H9 (cell line): ENCODE results near the gene RAVER1. TPM values are rescaled to one million over a fixed set of nuclear protein-coding genes. Genes with fewer than 3 reads are reported as not detected.
A peak's percentile ranks its signal among the peaks of the same experiment; 100 is the strongest.

ENCODE experiments used
- DNase-seq: peaks from one replicate; pipeline ENCODE4 v3.0.0-alpha.2; 2017
- H2AFZ ChIP-seq: one replicate; pipeline ENCODE4 v1.6.1; 2013; ENCODE audit warnings: mild to moderate bottlenecking, low read length, control low read depth, moderate library complexity
- H2AK5ac ChIP-seq: 2 replicates; pipeline ENCODE4 v1.6.1; 2013; ENCODE audit warnings: low read length, control low read depth, mixed read lengths; ENCODE audit not compliant: insufficient read length
- H2BK120ac ChIP-seq: one replicate; pipeline ENCODE4 v1.6.1; 2013; ENCODE audit warnings: low read depth, mild to moderate bottlenecking, low read length, control low read depth, inconsistent platforms; ENCODE audit not compliant: poor library complexity, severe bottlenecking
- H2BK12ac ChIP-seq: 2 replicates; pipeline ENCODE4 v1.6.1; 2013; ENCODE audit warnings: low read length, control low read depth, mixed read lengths, low read depth; ENCODE audit not compliant: insufficient read length
- H2BK15ac ChIP-seq: 2 replicates; pipeline ENCODE4 v1.6.1; 2013; ENCODE audit warnings: low read depth, low read length, control low read depth
- H2BK20ac ChIP-seq: one replicate; pipeline ENCODE4 v1.6.1; 2013; ENCODE audit warnings: low read depth, mild to moderate bottlenecking, low read length, control low read depth, inconsistent platforms; ENCODE audit not compliant: poor library complexity, severe bottlenecking
- H2BK5ac ChIP-seq: 2 replicates; pipeline ENCODE4 v1.6.1; 2013; ENCODE audit warnings: low read length, control low read depth, mixed read lengths; ENCODE audit not compliant: insufficient read length
- H3K14ac ChIP-seq: 2 replicates; pipeline ENCODE4 v1.6.1; 2013; ENCODE audit warnings: low read length, control low read depth; ENCODE audit not compliant: insufficient read depth
- H3K18ac ChIP-seq: 2 replicates; pipeline ENCODE4 v1.6.1; 2013; ENCODE audit warnings: low read depth, mild to moderate bottlenecking, mixed read lengths, low read length, control low read depth; ENCODE audit not compliant: insufficient read length
- H3K23ac ChIP-seq: 2 replicates; pipeline ENCODE4 v1.6.1; 2013; ENCODE audit warnings: low read length, control low read depth, mixed read lengths, low read depth; ENCODE audit not compliant: insufficient read length
- H3K23me2 ChIP-seq: 2 replicates; pipeline ENCODE4 v1.6.1; 2013; ENCODE audit warnings: low read depth, mild to moderate bottlenecking, mixed read lengths, low read length, control low read depth; ENCODE audit not compliant: insufficient read length, poor library complexity, severe bottlenecking
- H3K27ac ChIP-seq: 2 replicates; pipeline ENCODE4 v1.5.1; 2013; ENCODE audit warnings: low read length, control low read depth, mixed read lengths, low read depth; ENCODE audit not compliant: insufficient read length
- H3K27me3 ChIP-seq: 2 replicates; pipeline ENCODE4 v1.6.1; 2013; ENCODE audit warnings: low read length, control low read depth, inconsistent platforms; ENCODE audit not compliant: insufficient read depth
- H3K4ac ChIP-seq: 2 replicates; pipeline ENCODE4 v1.6.1; 2013; ENCODE audit warnings: low read depth, mild to moderate bottlenecking, control low read depth, inconsistent platforms, low read length, moderate library complexity
- H3K4me1 ChIP-seq: 2 replicates; pipeline ENCODE4 v1.6.1; 2013; ENCODE audit warnings: low read length, control low read depth, inconsistent platforms; ENCODE audit not compliant: insufficient read depth
- H3K4me2 ChIP-seq: 2 replicates; pipeline ENCODE4 v1.6.1; 2013; ENCODE audit warnings: low read length, control low read depth, mixed read lengths; ENCODE audit not compliant: insufficient read length, insufficient read depth
- H3K56ac ChIP-seq: 2 replicates; pipeline ENCODE4 v1.6.1; 2013; ENCODE audit warnings: low read depth, mild to moderate bottlenecking, mixed read lengths, low read length, control low read depth; ENCODE audit not compliant: insufficient read length
- H3K79me1 ChIP-seq: 2 replicates; pipeline ENCODE4 v1.6.1; 2013; ENCODE audit warnings: low read depth, mild to moderate bottlenecking, moderate library complexity, low read length, control low read depth, inconsistent platforms; ENCODE audit not compliant: insufficient read depth, poor library complexity, severe bottlenecking
- H3K79me2 ChIP-seq: 2 replicates; pipeline ENCODE4 v1.6.1; 2013; ENCODE audit warnings: low read length, control low read depth, inconsistent platforms; ENCODE audit not compliant: insufficient read depth
- H3K9ac ChIP-seq: 2 replicates; pipeline ENCODE4 v1.6.1; 2013; ENCODE audit warnings: low read length, control low read depth, mixed read lengths; ENCODE audit not compliant: insufficient read length; ENCODE audit errors: extremely low read depth
- H3K9me3 ChIP-seq: one replicate; pipeline ENCODE4 v1.6.1; 2013; ENCODE audit warnings: low read depth, low read length, inconsistent platforms; ENCODE audit not compliant: control insufficient read depth
- H3T11ph ChIP-seq: one replicate; pipeline ENCODE4 v1.6.1; 2013; ENCODE audit warnings: mild to moderate bottlenecking, low read length, control low read depth, inconsistent platforms
- H4K20me1 ChIP-seq: one replicate; pipeline ENCODE4 v1.6.1; 2013; ENCODE audit not compliant: control insufficient read depth, insufficient read length, insufficient read depth
- H4K5ac ChIP-seq: 2 replicates; pipeline ENCODE4 v1.6.1; 2013; ENCODE audit warnings: low read depth, mild to moderate bottlenecking, mixed read lengths, low read length, control low read depth; ENCODE audit not compliant: insufficient read length
- H4K8ac ChIP-seq: replicated peaks from 2 replicates; pipeline ENCODE4 v1.6.1; 2013; ENCODE audit warnings: low read length, control low read depth, mixed read lengths, low read depth; ENCODE audit not compliant: insufficient read length
- H4K91ac ChIP-seq: 2 replicates; pipeline ENCODE4 v1.6.1; 2013; ENCODE audit warnings: low read depth, mild to moderate bottlenecking, moderate library complexity, mixed read lengths, low read length, control low read depth; ENCODE audit not compliant: insufficient read length
- H3K27ac Mint-ChIP-seq, 3 experiments: 2 replicates in 2 of 3; 3 replicates in 1 of 3; pipeline ENCODE4 v1.8.0; 2020 to 2021; ENCODE audit warnings: mixed read lengths in 3 of 3, mild to moderate bottlenecking in 1 of 3, moderate library complexity in 1 of 3
- H3K27me3 Mint-ChIP-seq: 2 replicates; pipeline ENCODE4 v1.8.0; 2021; ENCODE audit warnings: low read depth, mild to moderate bottlenecking, moderate library complexity, mixed read lengths
- H3K36me3 Mint-ChIP-seq, 3 experiments: 2 replicates in 2 of 3; 3 replicates in 1 of 3; pipeline ENCODE4 v1.8.0; 2020 to 2021; ENCODE audit warnings: low read depth in 3 of 3, mixed read lengths in 3 of 3; ENCODE audit not compliant: insufficient read depth in 1 of 3
- H3K4me1 Mint-ChIP-seq, 2 experiments: 2 replicates each; pipeline ENCODE4 v1.8.0; 2020; ENCODE audit warnings: mixed read lengths in 2 of 2
- H3K4me3 Mint-ChIP-seq, 2 experiments: 2 replicates in 1 of 2; 3 replicates in 1 of 2; pipeline ENCODE4 v1.8.0; 2020 to 2021; ENCODE audit warnings: mild to moderate bottlenecking in 2 of 2, mixed read lengths in 2 of 2, moderate library complexity in 1 of 2
- H3K9me3 Mint-ChIP-seq, 2 experiments: 2 replicates in 1 of 2; 3 replicates in 1 of 2; pipeline ENCODE4 v1.8.0; 2020; ENCODE audit warnings: mild to moderate bottlenecking in 2 of 2, mixed read lengths in 2 of 2, moderate library complexity in 1 of 2
- WGBS: extraction: QIAGEN DNeasy Blood & Tissue Kit; methylation state at CpG from one replicate; pipeline ENCODE4 v1.1.7; 2013; ENCODE audit warnings: missing lambda C conversion rate, low lambda C conversion rate, mixed read lengths; ENCODE audit not compliant: insufficient read length; ENCODE audit errors: extremely low coverage; 5-methylcytosine and 5-hydroxymethylcytosine counted together
- total RNA-seq: library from RNA; stranded (reverse); gene quantifications from 2 replicates; pipeline ENCODE4 v1.2.1, GENCODE V29; 2021
- TF ChIP-seq, protein P1 (sequence below): fragments of 200-600 bp; sonication (generic); conservative IDR thresholded peaks from 3 replicates; pipeline ENCODE4 v1.8.0; 2021; ENCODE audit warnings: antibody characterized with exemption, mild to moderate bottlenecking

The RAVER1 gene
- total RNA-seq, 1 experiment from 2014 or later = 74.7 TPM

DNA sequence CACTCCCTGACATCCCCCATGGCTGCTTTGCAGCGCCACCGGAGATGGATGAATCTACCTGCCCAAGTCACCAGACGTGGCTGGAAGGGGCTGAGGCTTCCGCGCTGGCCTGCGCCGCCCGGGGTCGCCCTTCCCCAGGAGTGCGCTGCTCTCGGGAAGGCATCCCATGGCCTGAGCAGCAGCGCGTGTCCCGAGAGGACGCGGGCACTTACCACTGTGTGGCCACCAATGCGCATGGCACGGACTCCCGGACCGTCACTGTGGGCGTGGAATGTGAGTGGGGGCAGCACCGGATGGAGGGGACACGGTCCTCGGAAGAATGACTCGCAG is 39.0 kb downstream of the RAVER1 start:
- H3K56ac ChIP-seq = no peak overlapping the region
- H2AK5ac ChIP-seq = no peak overlapping the region
- no peak overlapping the region for H3K18ac ChIP-seq
- TF ChIP-seq, protein P1, sequence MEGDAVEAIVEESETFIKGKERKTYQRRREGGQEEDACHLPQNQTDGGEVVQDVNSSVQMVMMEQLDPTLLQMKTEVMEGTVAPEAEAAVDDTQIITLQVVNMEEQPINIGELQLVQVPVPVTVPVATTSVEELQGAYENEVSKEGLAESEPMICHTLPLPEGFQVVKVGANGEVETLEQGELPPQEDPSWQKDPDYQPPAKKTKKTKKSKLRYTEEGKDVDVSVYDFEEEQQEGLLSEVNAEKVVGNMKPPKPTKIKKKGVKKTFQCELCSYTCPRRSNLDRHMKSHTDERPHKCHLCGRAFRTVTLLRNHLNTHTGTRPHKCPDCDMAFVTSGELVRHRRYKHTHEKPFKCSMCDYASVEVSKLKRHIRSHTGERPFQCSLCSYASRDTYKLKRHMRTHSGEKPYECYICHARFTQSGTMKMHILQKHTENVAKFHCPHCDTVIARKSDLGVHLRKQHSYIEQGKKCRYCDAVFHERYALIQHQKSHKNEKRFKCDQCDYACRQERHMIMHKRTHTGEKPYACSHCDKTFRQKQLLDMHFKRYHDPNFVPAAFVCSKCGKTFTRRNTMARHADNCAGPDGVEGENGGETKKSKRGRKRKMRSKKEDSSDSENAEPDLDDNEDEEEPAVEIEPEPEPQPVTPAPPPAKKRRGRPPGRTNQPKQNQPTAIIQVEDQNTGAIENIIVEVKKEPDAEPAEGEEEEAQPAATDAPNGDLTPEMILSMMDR = peak; percentile 59
- H2AFZ ChIP-seq = no peak overlapping the region
- H3K4me2 ChIP-seq = peak overlapping the region; percentile 3
- H3K4me3 Mint-ChIP-seq = peak overlapping the region in 1 of 2 experiments; percentile 59; a peak in 2 of 5 replicates
- no peak overlapping the region for H3K23ac ChIP-seq
- no peak overlapping the region for H3K27ac ChIP-seq
- peaks cover 96% of the 10 kb centered on the region for H3K27me3 Mint-ChIP-seq
- H2BK20ac ChIP-seq = no peak overlapping the region
- H4K5ac ChIP-seq = no peak overlapping the region
- H3K27me3 ChIP-seq = peaks cover 58% of the 10 kb centered on the region
- H3T11ph ChIP-seq = no peak overlapping the region
- H3K79me1 ChIP-seq = no peaks in the 10 kb centered on the region
- H3K9me3 ChIP-seq = no peaks in the 10 kb centered on the region
- DNase-seq = peak; percentile 74
- H3K14ac ChIP-seq = no peak overlapping the region; the same call in 1 of the 2 replicates
- H3K9me3 Mint-ChIP-seq = peaks cover 0 to 2% of the 10 kb centered on the region in 2 experiments; a peak in 2 of 5 replicates
- H3K4ac ChIP-seq = no peak overlapping the region
- H3K23me2 ChIP-seq = peaks cover 33% of the 10 kb centered on the region
- no peak overlapping the region for H2BK5ac ChIP-seq
- no peak overlapping the region for H2BK120ac ChIP-seq
- peaks cover 12 to 37% of the 10 kb centered on the region in 2 experiments for H3K4me1 Mint-ChIP-seq
- H4K91ac ChIP-seq = no peak overlapping the region
- no peaks in the 10 kb centered on the region for H4K20me1 ChIP-seq
- no peak overlapping the region for H2BK12ac ChIP-seq
- no peak overlapping the region for H3K27ac Mint-ChIP-seq
- H3K9ac ChIP-seq = no peak overlapping the region
- no CpG with 5 or more reads among the region's 25 CpGs for WGBS
- no peaks in the 10 kb centered on the region; a peak in 3 of 7 replicates for H3K36me3 Mint-ChIP-seq
- H4K8ac ChIP-seq = no peak overlapping the region
- H3K4me1 ChIP-seq = no peaks in the 10 kb centered on the region; the same call in 1 of the 2 replicates
- no peaks in the 10 kb centered on the region for H3K79me2 ChIP-seq
- no peak overlapping the region for H2BK15ac ChIP-seq
